Dendritic cell treated with granulocyte-macrophage colony-stimulating factor and Interleukin-4, amounts not matched to agents 40 ng/mL and 50 ng/mL, for 4 days (primary cell): ENCODE measurements around the gene ARHGAP26.

ENCODE experiments used
- H3K27ac Mint-ChIP-seq: one replicate; pipeline ENCODE4 v1.8.0; 2022; ENCODE audit warnings: mild to moderate bottlenecking, mixed read lengths
- H3K27me3 Mint-ChIP-seq: one replicate; pipeline ENCODE4 v1.8.0; 2022; ENCODE audit warnings: mild to moderate bottlenecking, mixed read lengths
- H3K36me3 Mint-ChIP-seq: one replicate; pipeline ENCODE4 v1.8.0; 2022; ENCODE audit warnings: low read depth, mixed read lengths
- H3K4me1 Mint-ChIP-seq: one replicate; pipeline ENCODE4 v1.8.0; 2022; ENCODE audit warnings: low read depth, mixed read lengths
- H3K4me3 Mint-ChIP-seq: one replicate; pipeline ENCODE4 v1.8.0; 2022; ENCODE audit warnings: mild to moderate bottlenecking, moderate library complexity, mixed read lengths
- H3K9me3 Mint-ChIP-seq: one replicate; pipeline ENCODE4 v1.8.0; 2022; ENCODE audit warnings: mixed read lengths
- intact Hi-C: fragments of 100-400 bp; cut with micrococcal nuclease; formaldehyde crosslinking; loops from one replicate; pipeline ENCODE4 v1.15.0; 2022

ARHGAP26 gene

DNA sequence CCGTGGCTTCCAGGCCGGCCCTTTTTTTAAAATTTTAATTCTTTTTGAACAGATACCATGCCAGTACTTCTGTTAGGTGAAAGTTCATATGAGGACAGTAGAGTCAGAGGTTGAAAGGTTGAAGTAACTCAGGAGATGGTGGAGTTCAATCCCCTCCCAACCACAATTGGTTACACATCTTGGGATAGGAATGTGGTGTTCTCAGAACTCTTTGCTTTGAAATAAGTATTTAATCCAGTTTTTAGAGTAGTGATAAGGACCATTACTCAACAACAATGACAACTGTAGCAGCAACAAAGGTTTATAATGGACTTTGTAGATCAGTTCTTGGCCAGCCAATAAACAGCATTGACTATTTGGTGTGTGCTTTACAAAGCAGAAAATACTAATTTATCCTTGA, 116.0 kb downstream of the ARHGAP26 start:
- H3K9me3 Mint-ChIP-seq: no peaks in the 10 kb centered on the region
- H3K4me1 Mint-ChIP-seq: peaks cover 22% of the 10 kb centered on the region
- H3K27me3 Mint-ChIP-seq: no peaks in the 10 kb centered on the region
- H3K4me3 Mint-ChIP-seq: no peak overlapping the region
- intact Hi-C loops: loop anchor here (5.0 kb wide), 1 partner anchor 229 kb away; no protein-coding TSS in a partner anchor
- H3K27ac Mint-ChIP-seq: no peak overlapping the region
- H3K36me3 Mint-ChIP-seq: peaks cover 73% of the 10 kb centered on the region

GRCh38 chr5:142886956-142887355, 116.8 kb downstream of the ARHGAP26 start:
- Mint-ChIP-seq H3K9me3 (no peaks in the 10 kb centered on the region), H3K27ac (no peak overlapping the region), H3K27me3 (no peaks in the 10 kb centered on the region), H3K36me3 (peaks cover 68% of the 10 kb centered on the region), H3K4me1 (peaks cover 22% of the 10 kb centered on the region), H3K4me3 (no peak overlapping the region)
- intact Hi-C loops: loop anchor here (5.0 kb wide), 1 partner anchor 230 kb away; no protein-coding TSS in a partner anchor

- Mint-ChIP-seq H3K27ac (no peak overlapping the region), H3K36me3 (peaks cover 58% of the 10 kb centered on the region), H3K4me3 (no peak overlapping the region), H3K27me3 (no peaks in the 10 kb centered on the region), H3K9me3 (no peaks in the 10 kb centered on the region), H3K4me1 (peaks cover 28% of the 10 kb centered on the region)
- intact Hi-C loops: loop anchor here (1.0 to 5.0 kb wide), 2 partner anchors 175 to 231 kb away; no protein-coding TSS in a partner anchor
Measured at GRCh38 chr5:142888469-142889085, 118.4 kb downstream of the ARHGAP26 start.

DNA sequence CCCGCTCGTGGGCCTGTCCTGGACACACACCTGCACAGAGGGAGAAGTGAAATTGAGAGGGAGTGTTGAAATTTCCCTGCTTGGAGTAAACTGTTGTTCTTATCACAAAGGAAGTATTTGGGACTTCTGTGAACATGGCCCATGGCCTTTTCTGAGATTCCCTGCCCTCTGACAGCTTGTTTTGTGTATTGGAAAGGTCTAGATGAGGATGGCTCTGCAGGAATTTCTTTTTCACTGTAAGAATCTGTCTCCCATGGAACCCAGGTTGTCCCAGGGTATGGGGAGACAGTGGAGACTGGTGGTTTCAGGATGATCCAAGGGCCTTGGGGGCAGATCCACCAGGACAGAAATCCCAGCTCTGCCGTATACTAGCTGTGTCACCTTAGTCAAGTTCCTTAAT, 121.8 kb downstream of the ARHGAP26 start:
- H3K9me3 Mint-ChIP-seq: no peaks in the 10 kb centered on the region
- peaks cover 36% of the 10 kb centered on the region for H3K4me1 Mint-ChIP-seq
- H3K27me3 Mint-ChIP-seq: no peaks in the 10 kb centered on the region
- intact Hi-C loops: no loop called here
- no peak overlapping the region for H3K27ac Mint-ChIP-seq
- peaks cover 58% of the 10 kb centered on the region for H3K36me3 Mint-ChIP-seq
- H3K4me3 Mint-ChIP-seq: no peak overlapping the region

DNA sequence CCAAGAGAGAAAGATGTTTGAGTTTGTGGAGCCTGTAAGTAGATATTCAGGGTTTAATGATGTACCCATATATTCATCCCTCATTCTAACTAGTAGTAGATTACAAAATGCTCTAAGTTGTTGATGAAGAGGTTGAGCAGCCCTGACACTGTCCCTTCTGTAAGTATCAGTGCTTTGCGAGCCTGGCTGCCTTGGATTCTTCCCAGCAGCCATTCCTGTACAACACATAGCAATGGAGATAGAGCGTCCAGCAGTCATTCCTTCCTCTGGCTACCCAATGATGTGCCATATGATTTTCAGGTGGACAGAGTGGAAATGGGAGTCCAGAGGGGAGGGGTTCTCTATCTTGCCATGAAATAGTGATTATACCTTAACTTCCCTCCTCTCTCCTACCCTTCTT, 124.1 kb downstream of the ARHGAP26 start:
- Mint-ChIP-seq H3K27ac (no peak overlapping the region), H3K36me3 (peaks cover 70% of the 10 kb centered on the region), H3K4me1 (peaks cover 46% of the 10 kb centered on the region), H3K4me3 (no peak overlapping the region), H3K9me3 (no peaks in the 10 kb centered on the region), H3K27me3 (no peaks in the 10 kb centered on the region)
- intact Hi-C loops: no loop called here

DNA sequence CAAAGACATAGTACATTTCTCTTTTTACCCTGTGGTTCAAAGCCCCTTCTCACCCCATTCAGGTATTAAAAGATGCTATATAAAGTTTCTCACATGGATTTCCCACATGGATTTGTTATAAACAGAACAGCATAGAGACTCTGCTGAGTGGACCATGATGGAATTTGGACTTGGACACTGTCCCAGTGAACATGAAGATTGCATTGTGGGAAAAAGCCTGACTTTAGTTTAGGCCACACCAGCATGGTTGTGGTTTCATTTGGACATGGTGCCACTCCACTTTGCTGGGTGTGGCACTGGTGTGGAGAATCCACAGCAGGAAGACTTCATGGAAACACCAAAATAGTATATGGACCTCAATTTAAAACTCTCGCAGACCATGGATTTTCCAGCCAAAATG, 124.6 kb downstream of the ARHGAP26 start:
- Mint-ChIP-seq H3K9me3 (no peaks in the 10 kb centered on the region), H3K27ac (no peak overlapping the region), H3K4me1 (peaks cover 50% of the 10 kb centered on the region), H3K36me3 (peaks cover 71% of the 10 kb centered on the region), H3K27me3 (no peaks in the 10 kb centered on the region), H3K4me3 (no peak overlapping the region)
- intact Hi-C loops: no loop called here

GRCh38 chr5:142896325-142897007, 126.3 kb downstream of the ARHGAP26 start:
- intact Hi-C loops: no loop called here
- no peak overlapping the region for H3K4me3 Mint-ChIP-seq
- peaks cover 83% of the 10 kb centered on the region for H3K36me3 Mint-ChIP-seq
- peaks cover 45% of the 10 kb centered on the region for H3K4me1 Mint-ChIP-seq
- no peaks in the 10 kb centered on the region for H3K27me3 Mint-ChIP-seq
- H3K9me3 Mint-ChIP-seq: no peaks in the 10 kb centered on the region
- no peak overlapping the region for H3K27ac Mint-ChIP-seq

DNA sequence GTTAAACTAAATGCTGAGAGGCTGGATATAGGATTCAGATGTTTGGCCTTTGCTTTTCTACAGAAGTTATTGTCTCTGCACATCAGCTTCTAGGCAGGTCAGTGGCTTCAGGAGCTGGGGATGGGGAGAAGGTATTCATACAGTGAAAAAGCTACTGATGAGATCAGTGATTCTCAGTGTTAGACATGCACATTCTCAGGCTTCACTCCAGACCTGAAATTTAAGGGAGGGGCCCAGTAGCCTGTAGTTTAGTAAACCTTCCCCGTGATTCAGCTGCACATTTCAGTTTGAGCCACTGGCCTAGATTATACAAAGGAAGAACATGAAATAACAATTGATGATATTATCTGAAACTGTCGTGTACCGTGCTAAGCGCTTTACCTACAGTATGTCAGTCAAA, 127.2 kb downstream of the ARHGAP26 start:
- intact Hi-C loops: no loop called here
- Mint-ChIP-seq H3K4me3 (no peak overlapping the region), H3K36me3 (peaks cover 92% of the 10 kb centered on the region), H3K4me1 (peaks cover 45% of the 10 kb centered on the region), H3K27ac (no peak overlapping the region), H3K27me3 (no peaks in the 10 kb centered on the region), H3K9me3 (no peaks in the 10 kb centered on the region)

GRCh38 chr5:142900927-142901326, 130.8 kb downstream of the ARHGAP26 start:
- intact Hi-C loops: no loop called here
- Mint-ChIP-seq H3K27ac (no peak overlapping the region), H3K4me3 (no peak overlapping the region), H3K9me3 (no peaks in the 10 kb centered on the region), H3K4me1 (peaks cover 42% of the 10 kb centered on the region), H3K27me3 (no peaks in the 10 kb centered on the region), H3K36me3 (peaks cover 96% of the 10 kb centered on the region)

DNA sequence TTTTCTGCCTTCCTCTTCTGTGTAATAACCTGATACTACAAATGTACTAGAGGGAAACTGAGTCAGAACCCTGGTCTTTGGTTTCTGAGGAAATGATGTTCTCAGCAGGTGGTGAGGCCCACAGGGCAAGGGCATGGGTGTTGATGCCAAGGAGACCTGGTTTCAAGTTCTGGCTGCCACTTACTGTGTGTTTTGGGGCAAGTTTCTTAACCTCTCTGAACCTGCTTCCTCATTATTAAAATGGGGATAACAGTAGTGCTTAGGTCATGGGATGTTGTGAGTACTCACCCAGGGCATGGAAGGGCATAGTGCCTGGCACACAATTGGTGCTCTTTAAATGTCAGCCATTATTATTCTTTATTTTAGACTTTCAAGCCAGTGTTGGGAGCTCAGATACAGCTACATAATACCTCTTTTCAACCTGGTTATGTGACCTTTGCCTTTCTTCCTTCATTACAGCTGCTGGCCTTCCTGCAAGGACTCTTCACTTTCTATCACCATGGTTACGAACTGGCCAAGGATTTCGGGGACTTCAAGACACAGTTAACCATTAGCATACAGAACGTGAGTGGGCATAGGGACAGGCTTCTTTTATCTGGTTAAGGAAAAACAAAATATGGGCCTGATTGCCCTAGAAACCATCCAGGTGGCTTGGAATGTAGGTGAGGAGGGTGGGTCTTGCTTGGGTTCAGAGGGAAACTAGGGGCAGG, 131.5 kb downstream of the ARHGAP26 start:
- no peaks in the 10 kb centered on the region for H3K27me3 Mint-ChIP-seq
- H3K4me3 Mint-ChIP-seq: no peak overlapping the region
- intact Hi-C loops: no loop called here
- H3K9me3 Mint-ChIP-seq: no peaks in the 10 kb centered on the region
- peak overlapping the region; percentile 51 for H3K27ac Mint-ChIP-seq
- peaks cover 96% of the 10 kb centered on the region for H3K36me3 Mint-ChIP-seq
- H3K4me1 Mint-ChIP-seq: peaks cover 38% of the 10 kb centered on the region

DNA sequence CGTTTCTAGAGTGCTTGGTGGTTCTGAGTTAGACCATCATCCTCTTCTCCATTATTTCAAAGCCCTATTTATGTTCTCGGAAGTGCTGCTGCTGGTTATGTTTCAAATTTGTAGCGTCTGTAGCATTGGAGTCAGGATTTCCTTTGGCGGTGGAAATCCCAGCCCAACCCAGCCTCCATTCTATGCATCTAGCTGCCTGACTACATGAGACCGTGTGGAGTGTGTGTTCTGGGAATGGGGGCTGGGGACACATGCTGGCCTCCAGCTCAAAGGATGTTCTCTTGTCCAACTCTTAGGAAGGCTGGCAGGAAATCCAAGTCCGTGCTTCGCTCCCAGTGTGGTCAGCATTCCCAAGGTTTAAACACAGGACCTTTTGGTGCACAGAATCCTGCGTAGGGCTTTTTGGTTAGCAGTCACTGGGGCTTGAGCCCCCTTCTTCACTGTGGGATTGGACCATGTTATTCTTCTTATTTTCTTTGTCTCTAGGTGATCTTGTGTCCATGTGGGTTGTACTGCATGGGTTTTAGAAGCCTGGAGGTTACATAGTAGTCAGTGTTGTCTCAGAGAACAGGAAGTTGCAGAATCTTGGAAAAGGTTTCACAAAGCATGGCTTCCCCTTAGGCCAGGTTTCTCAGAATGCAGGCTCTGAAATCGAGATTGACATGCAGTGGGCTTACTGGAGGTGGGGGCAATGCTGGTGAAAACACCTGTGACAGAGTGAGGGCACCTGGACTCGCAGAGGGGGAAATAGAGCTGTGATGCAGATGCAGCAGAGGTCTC, 132.2 kb downstream of the ARHGAP26 start:
- Mint-ChIP-seq H3K4me1 (peaks cover 37% of the 10 kb centered on the region), H3K27me3 (no peaks in the 10 kb centered on the region), H3K27ac (peak overlapping the region; percentile 51), H3K4me3 (no peak overlapping the region), H3K9me3 (no peaks in the 10 kb centered on the region), H3K36me3 (peaks cover 96% of the 10 kb centered on the region)
- intact Hi-C loops: no loop called here

DNA sequence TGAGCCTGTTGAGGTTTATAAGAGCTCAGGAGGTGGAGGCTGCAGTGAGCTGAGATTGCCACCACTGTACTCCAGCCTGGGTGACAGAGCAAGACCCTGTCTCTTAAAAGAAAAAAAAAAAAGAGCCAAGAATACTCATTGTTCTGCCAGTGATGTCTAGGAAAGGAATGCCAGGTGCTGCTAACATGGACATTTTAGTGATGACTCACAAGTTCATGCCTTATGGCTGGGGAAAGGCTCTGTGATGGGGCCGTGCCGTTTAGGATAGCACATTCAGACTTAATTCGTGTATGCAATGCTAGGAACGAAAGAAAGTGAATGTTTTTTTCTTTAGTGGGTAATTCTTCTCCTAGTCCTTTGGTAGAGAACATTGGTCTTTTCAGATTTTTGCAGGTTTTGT, 134.2 kb downstream of the ARHGAP26 start:
- no peak overlapping the region for H3K27ac Mint-ChIP-seq
- peaks cover 99% of the 10 kb centered on the region for H3K36me3 Mint-ChIP-seq
- intact Hi-C loops: no loop called here
- H3K4me1 Mint-ChIP-seq: peaks cover 26% of the 10 kb centered on the region
- H3K27me3 Mint-ChIP-seq: no peaks in the 10 kb centered on the region
- no peak overlapping the region for H3K4me3 Mint-ChIP-seq
- no peaks in the 10 kb centered on the region for H3K9me3 Mint-ChIP-seq

DNA sequence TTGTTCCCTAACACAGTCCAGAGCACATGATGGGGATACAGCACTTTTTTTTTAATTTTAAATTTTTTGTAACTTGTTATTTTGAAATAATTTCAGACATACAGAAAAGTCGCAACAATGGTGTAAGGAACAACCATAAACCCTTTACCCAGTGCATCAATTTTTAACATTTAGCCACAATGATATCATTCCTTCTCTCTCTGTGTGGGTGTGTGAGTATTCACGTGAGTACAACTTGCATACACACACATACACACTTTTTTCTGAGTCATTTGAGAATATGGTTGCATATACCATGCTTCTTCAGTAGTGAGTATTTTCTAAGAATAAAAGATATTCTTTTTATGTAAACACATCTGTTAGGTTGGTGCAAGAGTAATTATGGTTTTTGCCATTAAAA, 135.2 kb downstream of the ARHGAP26 start:
- H3K4me1 Mint-ChIP-seq: peaks cover 23% of the 10 kb centered on the region
- no peaks in the 10 kb centered on the region for H3K9me3 Mint-ChIP-seq
- no peak overlapping the region for H3K4me3 Mint-ChIP-seq
- H3K27ac Mint-ChIP-seq: no peak overlapping the region
- H3K27me3 Mint-ChIP-seq: no peaks in the 10 kb centered on the region
- intact Hi-C loops: no loop called here
- peaks cover 99% of the 10 kb centered on the region for H3K36me3 Mint-ChIP-seq
